GM10248 (cell line): ENCODE measurements around the gene TBC1D1.

Experiments used
- CTCF ChIA-PET: fragments of 300-600 bp; sonication (Branson Sonifier 250); formaldehyde crosslinking; extraction: SDS; loops from one replicate; lab custom pipeline; 2021; ENCODE audit warnings: antibody characterized with exemption; lab: Yijun Ruan, JAX
- POLR2A ChIA-PET: fragments of 350-650 bp; sonication (Branson Sonifier 250); formaldehyde crosslinking; extraction: SDS; loops from one replicate; lab custom pipeline; 2020; ENCODE audit warnings: antibody characterized with exemption; lab: Yijun Ruan, JAX
- DNase-seq: peaks from one replicate; pipeline ENCODE4 v3.0.0; 2012; ENCODE audit errors: extremely low spot score
- CTCF ChIP-seq: IDR thresholded peaks from 2 replicates; pipeline ENCODE4 v1.5.1; 2012; ENCODE audit warnings: mild to moderate bottlenecking, low read depth; ENCODE audit errors: extremely low read depth, missing control alignments, control extremely low read depth

The TBC1D1 gene

GRCh38 chr4:38160487-38161207 lies 269.8 kb downstream of the TBC1D1 start:
- no peak for TF ChIP-seq CTCF
- ChIA-PET CTCF (interaction anchor here (0.7 to 3.8 kb wide), 18 partner anchors 8 to 701 kb away, joined by 3 to 27 read pairs (median 4); partner anchors contain the start of gene TLR10), POLR2A (interaction anchor here (0.6 to 1.7 kb wide), 4 partner anchors 26 to 506 kb away, joined by 3 to 15 read pairs (median 6); no protein-coding TSS in a partner anchor)
- DNase-seq: peak; percentile 81

DNA sequence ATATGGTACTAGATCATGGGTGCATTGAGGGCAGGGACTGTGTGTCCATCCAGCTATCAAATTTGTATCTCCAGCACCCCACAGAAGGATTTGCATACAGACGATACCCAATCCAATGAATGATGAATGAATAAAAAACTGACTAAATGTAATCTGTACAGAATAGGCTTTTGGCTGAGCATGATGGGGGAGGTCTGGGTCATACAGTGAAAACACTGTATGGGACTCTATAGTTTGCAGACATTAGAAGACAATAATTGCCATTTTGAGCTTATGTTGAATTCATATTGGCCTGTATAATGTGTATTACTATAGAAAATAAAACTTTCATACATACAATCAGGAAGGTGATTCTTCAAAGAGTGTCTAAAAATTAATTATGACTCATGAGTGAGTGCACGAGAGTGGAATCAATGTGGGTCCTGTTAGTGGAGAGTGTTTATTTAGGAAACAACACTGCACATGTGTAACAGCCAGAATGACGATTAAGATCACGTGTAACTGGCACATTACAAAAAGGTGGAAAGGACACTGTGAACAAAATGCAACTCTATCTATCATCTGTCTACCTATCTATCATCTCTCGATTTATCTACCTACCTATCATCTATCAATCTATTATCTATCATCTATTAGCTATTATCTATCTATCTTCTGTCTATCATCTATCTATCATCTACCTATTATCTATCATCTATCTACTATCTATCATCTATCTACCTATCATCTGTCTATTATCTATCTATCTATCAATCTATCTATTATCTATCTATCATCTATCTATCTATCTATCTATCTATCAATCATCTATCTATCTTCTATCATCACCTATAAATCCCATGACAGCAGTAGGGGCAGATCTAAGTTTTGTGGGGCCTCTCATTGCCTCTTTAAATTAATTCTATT lies 270.6 kb downstream of the TBC1D1 start:
- no peak for TF ChIP-seq CTCF
- ChIA-PET CTCF (interaction anchor here (0.7 to 3.8 kb wide), 18 partner anchors 8 to 700 kb away, joined by 3 to 27 read pairs (median 4); partner anchors contain the start of gene TLR10), POLR2A (interaction anchor here (0.6 to 1.7 kb wide), 4 partner anchors 27 to 505 kb away, joined by 3 to 15 read pairs (median 6); no protein-coding TSS in a partner anchor)
- no peak for DNase-seq

DNA sequence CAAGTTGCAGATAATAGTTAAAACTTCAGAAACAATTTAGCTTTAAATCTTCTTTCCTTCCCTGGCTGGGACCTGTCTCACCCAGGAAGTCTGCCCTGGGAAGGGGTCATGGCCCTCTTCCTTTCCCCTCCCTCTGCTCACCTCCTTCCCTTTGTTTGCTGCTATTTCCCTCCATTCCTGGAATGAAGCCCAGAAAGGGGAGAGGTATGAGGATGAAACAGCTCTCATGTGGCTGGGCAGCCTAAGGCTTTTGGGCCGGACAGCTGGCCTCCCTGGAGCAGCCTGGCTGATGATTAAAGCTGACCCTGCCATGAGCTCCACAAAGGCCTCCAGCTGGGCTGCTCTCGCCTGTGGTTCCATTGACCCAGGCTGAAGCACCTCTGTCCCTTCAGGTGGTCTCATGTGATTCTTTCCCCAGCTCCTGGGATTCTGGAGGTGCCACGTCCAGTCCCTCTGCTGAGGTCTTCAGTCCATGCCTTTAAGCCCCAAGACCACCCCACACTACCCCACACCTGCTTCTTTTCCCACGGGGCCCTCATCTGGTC lies 271.4 kb downstream of the TBC1D1 start:
- POLR2A ChIA-PET: interaction anchor here (1.3 kb wide), 1 partner anchor 28 kb away, joined by 3 read pairs; no protein-coding TSS in a partner anchor
- no peak for TF ChIP-seq CTCF
- DNase-seq: no peak
- CTCF ChIA-PET: interaction anchor here (0.8 to 3.8 kb wide), 6 partner anchors 10 to 596 kb away, joined by 3 to 27 read pairs (median 14); no protein-coding TSS in a partner anchor

GRCh38 chr4:38163216-38164006 lies 272.5 kb downstream of the TBC1D1 start:
- no peak for TF ChIP-seq CTCF
- no peak for DNase-seq
- POLR2A ChIA-PET: no interaction called here
- CTCF ChIA-PET: interaction anchor here (1.3 to 3.8 kb wide), 3 partner anchors 11 to 21 kb away, joined by 3 to 27 read pairs (median 5); no protein-coding TSS in a partner anchor

GRCh38 chr4:38164346-38164745 lies 273.5 kb downstream of the TBC1D1 start:
- ChIA-PET POLR2A (no interaction called here), CTCF (interaction anchor here (1.3 to 1.8 kb wide), 2 partner anchors 10 to 22 kb away, joined by 3 to 5 read pairs; no protein-coding TSS in a partner anchor)
- TF ChIP-seq CTCF: no peak
- DNase-seq: no peak
